Right ventricle myocardium inferior (tissue), 1 donor: ENCODE measurements around the gene PPP1R9B. TPM values are rescaled to one million over a fixed set of nuclear protein-coding genes. Genes with fewer than 3 reads are reported as not detected.

Experiments used
- ATAC-seq: fragments of 200-7000 bp; cut with Tn5 transposase; one replicate; pipeline ENCODE4 v1.9.1; 2020; ENCODE audit warnings: mild to moderate bottlenecking, moderate library complexity
- DNase-seq: peaks from one replicate; pipeline ENCODE4 v3.0.0; 2021; ENCODE audit errors: missing footprints
- intact Hi-C: fragments of 100-400 bp; cut with DNase I; formaldehyde crosslinking; loops from one replicate; pipeline ENCODE4 v1.11.0; 2022
- total RNA-seq: library from RNA; stranded (reverse); fragmentation: NEBNext Ultra II Directional; extraction: Animal tissue kit (Norgen Biotek cat#: 25700); gene quantifications from one replicate; pipeline ENCODE4 v1.2.1, GENCODE V29; 2021
- donor health status: DM: no; HTN: yes; CAD: no; lungs with severe emphysema.

Gene PPP1R9B
- total RNA-seq, 1 donor from 2014 or later = 38.4 TPM

DNA sequence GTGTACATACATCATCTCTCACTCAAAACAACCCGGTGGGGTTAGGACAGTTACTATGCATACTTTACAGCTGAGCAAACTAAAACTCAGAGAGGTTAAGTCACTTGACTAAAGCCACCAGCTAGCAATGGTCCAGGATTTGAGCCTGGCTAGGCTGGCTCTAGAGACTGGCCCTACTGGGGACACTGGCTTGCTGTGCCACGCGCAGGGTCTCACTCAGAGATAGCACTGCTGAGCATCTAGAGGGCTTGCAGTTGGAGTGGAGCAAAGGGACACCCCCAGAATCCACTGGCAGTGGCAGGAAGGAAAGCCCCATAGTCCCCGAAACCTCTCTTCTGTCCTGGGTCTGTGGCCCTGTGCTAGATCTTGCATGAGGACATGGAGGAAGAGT is 31.7 kb downstream of the PPP1R9B start:
- DNase-seq = peak; percentile 45
- intact Hi-C loops = loop anchor here (5.0 kb wide), 1 partner anchor 43 kb away; no protein-coding TSS in a partner anchor
- ATAC-seq = no peak

GRCh38 chr17:50118076-50118827 is 32.2 kb downstream of the PPP1R9B start:
- DNase-seq = peak; percentile 68
- intact Hi-C loops = loop anchor here (5.0 kb wide), 1 partner anchor 44 kb away; no protein-coding TSS in a partner anchor
- no peak for ATAC-seq

DNA sequence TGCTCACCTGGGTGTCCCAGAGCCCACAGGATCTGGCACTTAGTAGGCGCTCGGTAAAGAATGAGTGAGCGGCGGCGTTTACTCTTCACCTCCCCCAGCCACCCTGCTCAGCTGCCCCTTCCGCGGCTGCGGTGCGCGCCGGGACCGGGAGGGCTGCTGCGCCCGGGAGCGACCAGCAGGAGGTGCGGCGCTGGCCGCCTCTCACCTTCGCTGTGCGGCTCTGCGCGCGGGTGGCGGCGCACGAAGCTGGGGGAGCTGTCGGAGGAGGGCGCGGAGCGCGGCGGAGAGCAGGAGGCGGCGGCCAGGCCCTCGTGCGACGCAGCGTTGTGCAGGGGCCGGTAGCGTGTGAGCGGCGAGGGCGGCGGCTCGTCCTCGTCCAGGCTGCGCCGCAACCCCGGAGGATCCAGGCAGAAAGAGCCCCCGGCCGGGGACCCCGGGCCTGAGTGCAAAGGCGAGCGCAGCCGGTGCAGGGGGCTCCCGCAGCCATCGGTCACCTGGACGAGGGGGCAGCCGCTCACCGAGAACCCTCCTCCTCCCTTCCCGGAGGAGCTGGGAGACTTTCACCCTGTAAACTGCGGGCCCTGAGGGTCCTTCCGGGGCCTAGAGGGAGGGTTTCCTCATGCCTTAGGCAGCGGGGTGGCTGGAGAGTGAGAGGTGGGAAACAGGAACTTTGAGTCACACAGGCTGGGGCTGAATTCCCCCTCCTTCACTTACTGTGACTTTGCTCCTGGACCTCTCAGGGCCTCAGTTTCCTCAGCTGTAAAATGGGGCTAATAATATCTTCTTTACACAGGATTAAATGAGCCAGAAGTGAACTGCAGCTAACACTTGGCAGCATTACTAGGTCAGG is 33.0 kb downstream of the PPP1R9B start:
- intact Hi-C loops = loop anchor here (5.0 kb wide), 1 partner anchor 45 kb away; no protein-coding TSS in a partner anchor
- DNase-seq (peak; percentile 67), ATAC-seq (peak; percentile 60)

GRCh38 chr17:50115756-50116155 is 34.7 kb downstream of the PPP1R9B start:
- ATAC-seq (no peak), DNase-seq (peak; percentile 45)
- intact Hi-C loops = loop anchor here (5.0 kb wide), 1 partner anchor 47 kb away; no protein-coding TSS in a partner anchor

DNA sequence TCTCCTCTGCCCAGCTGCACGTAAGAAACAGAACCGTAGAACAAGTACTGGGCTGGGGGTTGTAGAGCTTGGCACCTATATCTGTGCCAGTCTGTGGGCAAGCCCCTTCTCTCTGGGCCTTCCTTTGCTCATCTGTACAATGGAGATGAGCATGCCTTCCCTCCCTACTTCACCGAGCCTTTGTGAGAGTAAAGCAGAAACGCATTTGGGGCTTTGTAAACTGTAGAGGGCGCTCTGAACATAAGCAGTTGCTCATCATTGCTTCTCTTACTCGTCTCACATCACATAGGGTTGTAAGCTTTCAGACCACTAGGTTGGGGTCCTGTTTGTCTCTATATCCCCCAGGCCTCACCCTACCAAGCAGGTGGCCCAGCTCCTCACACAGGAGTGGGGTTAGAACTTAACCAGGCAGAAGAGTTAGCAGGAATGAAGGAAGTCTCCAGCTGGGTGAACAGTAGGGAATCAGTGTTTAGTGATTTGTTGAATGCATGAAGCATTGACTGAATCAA is 35.6 kb downstream of the PPP1R9B start:
- ATAC-seq (no peak), DNase-seq (no peak)
- intact Hi-C loops = loop anchor here (5.0 kb wide), 2 partner anchors 37 to 47 kb away; partner anchors contain the start of gene PPP1R9B

DNA sequence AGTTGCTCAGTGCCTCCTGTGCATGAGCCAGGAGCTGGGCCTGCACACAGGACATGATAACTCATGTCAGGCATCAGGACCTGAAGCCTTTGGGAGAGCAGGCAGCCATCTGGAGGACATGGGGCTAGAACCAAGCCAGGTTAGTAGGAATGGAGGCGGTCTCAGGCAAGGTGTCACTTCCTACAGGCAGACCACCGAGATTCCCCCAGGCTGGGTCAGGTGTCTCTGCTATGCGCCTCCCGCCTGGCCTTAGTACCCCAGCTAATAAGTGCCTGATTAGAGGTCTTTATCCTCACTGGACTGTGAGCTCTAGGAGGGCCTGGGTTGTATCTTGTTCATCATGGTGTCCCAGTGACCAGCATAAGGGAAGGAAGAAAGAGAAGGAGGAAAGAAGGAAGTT is 36.1 kb downstream of the PPP1R9B start:
- DNase-seq = peak; percentile 37
- intact Hi-C loops = loop anchor here (5.0 kb wide), 1 partner anchor 38 kb away; the partner anchor contains the start of gene PPP1R9B
- ATAC-seq = no peak

- DNase-seq = peak; percentile 70
- no peak for ATAC-seq
- intact Hi-C loops = loop anchor here (5.0 kb wide), 1 partner anchor 39 kb away; the partner anchor contains the start of gene PPP1R9B
Observed at GRCh38 chr17:50113624-50114320, 36.7 kb downstream of the PPP1R9B start.

DNA sequence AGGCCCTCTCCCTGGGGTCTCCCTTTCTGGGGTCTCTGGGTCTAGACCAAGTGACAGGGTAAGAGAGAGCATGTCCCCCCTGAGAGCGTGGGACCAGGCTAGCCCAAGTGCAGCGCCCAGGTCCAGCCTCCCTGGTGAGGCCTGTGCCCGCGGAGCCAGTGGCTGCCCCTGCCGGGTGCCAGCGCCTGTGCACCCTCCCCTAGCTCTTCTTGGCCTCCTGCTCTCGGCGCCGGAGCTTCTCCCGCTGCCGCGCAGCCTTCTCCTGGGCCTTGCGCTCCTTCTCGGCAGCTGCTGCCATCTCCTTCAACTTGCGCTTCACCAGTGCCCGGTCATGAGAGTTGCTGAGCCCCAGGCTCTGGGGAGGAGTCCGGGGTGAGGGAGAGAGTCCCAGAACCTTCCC is 37.8 kb downstream of the PPP1R9B start:
- DNase-seq = no peak
- intact Hi-C loops = loop anchor here (5.0 kb wide), 1 partner anchor 40 kb away; the partner anchor contains the start of gene PPP1R9B

GRCh38 chr17:50111673-50112655 is 38.5 kb downstream of the PPP1R9B start:
- DNase-seq = peak; percentile 85
- ATAC-seq = peak; percentile 78
- intact Hi-C loops = loop anchor here (5.0 kb wide), 1 partner anchor 40 kb away; the partner anchor contains the start of gene PPP1R9B

More for the DNA sequence above, 37.8 kb downstream of the PPP1R9B start:
- peak; percentile 12 for ATAC-seq

DNA sequence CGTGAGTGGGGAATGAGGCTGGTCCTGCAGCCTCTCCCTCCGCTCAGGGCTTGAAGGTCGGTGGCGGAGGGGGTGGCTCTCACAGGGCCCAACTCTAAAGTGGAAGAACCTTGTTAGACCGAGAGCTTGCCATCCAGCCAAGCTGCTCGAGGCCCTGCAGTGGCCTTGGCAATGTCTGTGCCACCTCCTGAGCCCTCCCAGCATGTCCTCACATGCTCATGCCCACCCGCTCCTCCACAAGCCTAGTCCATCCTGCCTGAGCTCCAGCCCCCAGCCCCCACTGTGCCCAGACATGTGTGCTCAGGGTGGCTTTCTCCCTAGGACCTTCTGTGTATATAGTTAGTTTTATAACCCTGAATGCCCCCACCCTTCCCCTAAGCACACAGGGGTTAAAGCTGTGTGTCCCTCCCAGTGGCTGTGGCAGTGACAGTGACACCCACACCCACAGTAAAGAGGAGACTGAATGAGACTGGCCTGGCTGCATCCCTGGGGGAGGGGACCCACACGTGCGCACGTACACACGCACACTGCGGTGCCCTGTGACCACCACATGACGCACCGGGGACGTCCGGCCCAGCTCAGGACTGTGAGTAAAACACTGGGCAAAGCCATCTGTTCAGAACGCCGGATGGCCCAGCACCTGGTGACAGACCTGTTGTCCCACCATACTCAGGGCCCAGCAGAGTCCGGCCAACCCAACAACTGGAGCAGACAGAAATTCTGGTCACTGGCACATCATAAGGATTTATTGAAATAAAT is 39.7 kb downstream of the PPP1R9B start:
- ATAC-seq (peak; percentile 51), DNase-seq (peak; percentile 78)
- intact Hi-C loops = loop anchor here (5.0 kb wide), 1 partner anchor 42 kb away; the partner anchor contains the start of gene PPP1R9B

- ATAC-seq = no peak
- DNase-seq = peak; percentile 70
- intact Hi-C loops = loop anchor here (5.0 kb wide), 1 partner anchor 43 kb away; the partner anchor contains the start of gene PPP1R9B
Observed at GRCh38 chr17:50109785-50110184, 40.7 kb downstream of the PPP1R9B start.

DNA sequence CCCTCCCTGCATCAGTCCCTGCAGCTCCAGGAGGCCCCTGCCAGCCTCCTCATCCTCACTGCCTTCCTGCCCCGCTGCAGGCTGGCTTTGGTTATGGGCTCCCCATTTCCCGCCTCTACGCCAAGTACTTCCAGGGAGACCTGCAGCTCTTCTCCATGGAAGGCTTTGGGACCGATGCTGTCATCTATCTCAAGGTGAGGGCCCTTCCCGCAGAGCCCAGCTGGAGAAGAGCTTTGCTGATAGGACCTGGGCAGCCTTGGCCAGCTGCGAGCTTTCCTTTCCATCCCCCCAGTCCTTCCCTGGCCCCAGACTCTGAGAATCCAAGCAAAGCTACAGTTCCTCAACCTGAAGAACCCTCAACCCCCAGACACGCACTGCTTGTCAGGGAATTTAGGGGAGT is 41.3 kb downstream of the PPP1R9B start:
- DNase-seq (peak; percentile 49), ATAC-seq (no peak)
- intact Hi-C loops = no loop called here

DNA sequence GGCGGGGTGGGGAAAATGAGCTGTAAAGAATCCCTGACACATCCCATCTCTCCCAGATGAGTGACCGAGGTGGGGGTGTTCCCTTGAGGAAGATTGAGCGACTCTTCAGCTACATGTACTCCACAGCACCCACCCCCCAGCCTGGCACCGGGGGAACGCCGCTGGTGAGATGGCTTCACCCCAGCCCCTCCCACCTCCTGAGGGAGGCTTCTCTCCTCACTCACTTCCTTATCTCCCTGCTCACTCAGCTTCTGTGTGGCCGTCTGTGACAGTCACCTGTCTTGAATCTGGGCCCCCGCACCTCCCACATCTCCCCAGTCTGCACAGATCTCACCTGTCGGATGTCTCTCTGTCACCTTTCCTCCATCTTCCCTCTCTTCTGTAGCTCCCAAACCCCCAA is 41.9 kb downstream of the PPP1R9B start:
- no peak for ATAC-seq
- DNase-seq = peak; percentile 18
- intact Hi-C loops = no loop called here

DNA sequence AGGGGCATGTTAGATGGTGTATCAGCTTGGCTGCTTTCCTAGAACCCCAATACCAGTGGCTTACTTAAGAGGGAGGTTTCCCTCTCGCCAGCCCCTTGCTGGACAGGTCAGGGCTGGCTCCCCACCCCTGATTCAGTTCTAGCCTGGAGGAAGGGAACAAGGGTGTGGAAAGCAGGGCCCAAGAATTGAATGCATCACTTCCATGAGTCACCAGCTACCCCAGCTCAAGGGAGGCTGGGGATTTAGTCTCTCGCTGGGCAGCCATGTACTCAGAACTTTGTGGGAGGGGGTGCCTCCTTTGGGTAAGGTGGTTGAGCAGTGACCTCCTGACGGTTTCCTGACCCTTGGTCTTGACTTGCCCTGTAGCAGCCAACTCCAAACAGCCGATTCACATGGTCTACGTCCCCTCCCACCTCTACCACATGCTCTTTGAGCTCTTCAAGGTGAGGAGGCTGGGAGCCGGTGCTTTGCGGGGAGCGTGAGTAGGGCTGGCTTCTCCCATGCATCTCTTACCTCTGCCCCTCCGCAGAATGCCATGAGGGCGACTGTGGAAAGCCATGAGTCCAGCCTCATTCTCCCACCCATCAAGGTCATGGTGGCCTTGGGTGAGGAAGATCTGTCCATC is 42.6 kb downstream of the PPP1R9B start:
- peak; percentile 33 for DNase-seq
- intact Hi-C loops = no loop called here
- no peak for ATAC-seq

DNA sequence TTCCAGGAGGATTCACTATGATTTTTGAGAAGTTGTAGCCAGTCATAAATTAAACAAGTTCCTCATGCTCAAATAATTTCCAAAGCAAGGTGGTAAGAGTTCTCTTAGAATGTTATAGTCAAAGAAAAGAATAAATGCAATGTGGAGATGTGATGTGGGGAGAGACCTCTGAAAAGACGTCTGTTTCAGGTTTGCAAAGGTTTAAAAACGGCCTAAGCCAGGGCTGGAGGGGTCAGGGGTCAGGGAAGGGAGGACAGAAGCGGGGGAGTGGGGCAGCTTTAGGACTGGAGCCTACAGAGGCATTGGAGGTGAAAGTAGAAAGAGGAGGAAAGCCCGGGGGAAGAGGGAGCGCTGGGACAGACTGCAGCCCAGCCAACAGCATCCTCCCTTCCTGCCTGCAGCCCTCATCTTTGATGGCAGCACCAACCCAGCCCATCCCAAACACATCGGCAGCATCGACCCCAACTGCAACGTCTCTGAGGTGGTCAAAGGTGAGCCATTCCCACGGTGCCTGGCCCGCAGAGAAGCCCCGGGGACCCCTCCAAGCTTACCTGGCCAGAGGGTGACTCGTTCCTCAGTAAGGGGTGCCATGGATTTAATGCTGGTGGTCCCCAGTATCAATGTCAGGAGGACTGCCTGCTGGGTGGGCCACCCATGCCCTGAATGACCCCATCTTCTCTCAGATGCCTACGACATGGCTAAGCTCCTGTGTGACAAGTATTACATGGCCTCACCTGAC is 43.9 kb downstream of the PPP1R9B start:
- DNase-seq (peak; percentile 46), ATAC-seq (no peak)
- intact Hi-C loops = no loop called here
